H9 (cell line): Measurements from ENCODE around the gene METTL1. TPM values are rescaled to one million over a fixed set of nuclear protein-coding genes. Genes with fewer than 3 reads are reported as not detected.

Experiments
- DNase-seq: peaks from one replicate; pipeline ENCODE4 v3.0.0-alpha.2; 2017
- H2AFZ ChIP-seq: one replicate; pipeline ENCODE4 v1.6.1; 2013; ENCODE audit warnings: mild to moderate bottlenecking, low read length, control low read depth, moderate library complexity
- H2AK5ac ChIP-seq: 2 replicates; pipeline ENCODE4 v1.6.1; 2013; ENCODE audit warnings: low read length, control low read depth, mixed read lengths; ENCODE audit not compliant: insufficient read length
- H2BK120ac ChIP-seq: one replicate; pipeline ENCODE4 v1.6.1; 2013; ENCODE audit warnings: low read depth, mild to moderate bottlenecking, low read length, control low read depth, inconsistent platforms; ENCODE audit not compliant: poor library complexity, severe bottlenecking
- H2BK12ac ChIP-seq: 2 replicates; pipeline ENCODE4 v1.6.1; 2013; ENCODE audit warnings: low read length, control low read depth, mixed read lengths, low read depth; ENCODE audit not compliant: insufficient read length
- H2BK15ac ChIP-seq: 2 replicates; pipeline ENCODE4 v1.6.1; 2013; ENCODE audit warnings: low read depth, low read length, control low read depth
- H2BK20ac ChIP-seq: one replicate; pipeline ENCODE4 v1.6.1; 2013; ENCODE audit warnings: low read depth, mild to moderate bottlenecking, low read length, control low read depth, inconsistent platforms; ENCODE audit not compliant: poor library complexity, severe bottlenecking
- H2BK5ac ChIP-seq: 2 replicates; pipeline ENCODE4 v1.6.1; 2013; ENCODE audit warnings: low read length, control low read depth, mixed read lengths; ENCODE audit not compliant: insufficient read length
- H3K14ac ChIP-seq: 2 replicates; pipeline ENCODE4 v1.6.1; 2013; ENCODE audit warnings: low read length, control low read depth; ENCODE audit not compliant: insufficient read depth
- H3K18ac ChIP-seq: 2 replicates; pipeline ENCODE4 v1.6.1; 2013; ENCODE audit warnings: low read depth, mild to moderate bottlenecking, mixed read lengths, low read length, control low read depth; ENCODE audit not compliant: insufficient read length
- H3K23ac ChIP-seq: 2 replicates; pipeline ENCODE4 v1.6.1; 2013; ENCODE audit warnings: low read length, control low read depth, mixed read lengths, low read depth; ENCODE audit not compliant: insufficient read length
- H3K23me2 ChIP-seq: 2 replicates; pipeline ENCODE4 v1.6.1; 2013; ENCODE audit warnings: low read depth, mild to moderate bottlenecking, mixed read lengths, low read length, control low read depth; ENCODE audit not compliant: insufficient read length, poor library complexity, severe bottlenecking
- H3K27ac ChIP-seq: 2 replicates; pipeline ENCODE4 v1.5.1; 2013; ENCODE audit warnings: low read length, control low read depth, mixed read lengths, low read depth; ENCODE audit not compliant: insufficient read length
- H3K27me3 ChIP-seq: 2 replicates; pipeline ENCODE4 v1.6.1; 2013; ENCODE audit warnings: low read length, control low read depth, inconsistent platforms; ENCODE audit not compliant: insufficient read depth
- H3K4ac ChIP-seq: 2 replicates; pipeline ENCODE4 v1.6.1; 2013; ENCODE audit warnings: low read depth, mild to moderate bottlenecking, control low read depth, inconsistent platforms, low read length, moderate library complexity
- H3K4me1 ChIP-seq: 2 replicates; pipeline ENCODE4 v1.6.1; 2013; ENCODE audit warnings: low read length, control low read depth, inconsistent platforms; ENCODE audit not compliant: insufficient read depth
- H3K4me2 ChIP-seq: 2 replicates; pipeline ENCODE4 v1.6.1; 2013; ENCODE audit warnings: low read length, control low read depth, mixed read lengths; ENCODE audit not compliant: insufficient read length, insufficient read depth
- H3K56ac ChIP-seq: 2 replicates; pipeline ENCODE4 v1.6.1; 2013; ENCODE audit warnings: low read depth, mild to moderate bottlenecking, mixed read lengths, low read length, control low read depth; ENCODE audit not compliant: insufficient read length
- H3K79me1 ChIP-seq: 2 replicates; pipeline ENCODE4 v1.6.1; 2013; ENCODE audit warnings: low read depth, mild to moderate bottlenecking, moderate library complexity, low read length, control low read depth, inconsistent platforms; ENCODE audit not compliant: insufficient read depth, poor library complexity, severe bottlenecking
- H3K79me2 ChIP-seq: 2 replicates; pipeline ENCODE4 v1.6.1; 2013; ENCODE audit warnings: low read length, control low read depth, inconsistent platforms; ENCODE audit not compliant: insufficient read depth
- H3K9ac ChIP-seq: 2 replicates; pipeline ENCODE4 v1.6.1; 2013; ENCODE audit warnings: low read length, control low read depth, mixed read lengths; ENCODE audit not compliant: insufficient read length; ENCODE audit errors: extremely low read depth
- H3K9me3 ChIP-seq: one replicate; pipeline ENCODE4 v1.6.1; 2013; ENCODE audit warnings: low read depth, low read length, inconsistent platforms; ENCODE audit not compliant: control insufficient read depth
- H3T11ph ChIP-seq: one replicate; pipeline ENCODE4 v1.6.1; 2013; ENCODE audit warnings: mild to moderate bottlenecking, low read length, control low read depth, inconsistent platforms
- H4K20me1 ChIP-seq: one replicate; pipeline ENCODE4 v1.6.1; 2013; ENCODE audit not compliant: control insufficient read depth, insufficient read length, insufficient read depth
- H4K5ac ChIP-seq: 2 replicates; pipeline ENCODE4 v1.6.1; 2013; ENCODE audit warnings: low read depth, mild to moderate bottlenecking, mixed read lengths, low read length, control low read depth; ENCODE audit not compliant: insufficient read length
- H4K8ac ChIP-seq: replicated peaks from 2 replicates; pipeline ENCODE4 v1.6.1; 2013; ENCODE audit warnings: low read length, control low read depth, mixed read lengths, low read depth; ENCODE audit not compliant: insufficient read length
- H4K91ac ChIP-seq: 2 replicates; pipeline ENCODE4 v1.6.1; 2013; ENCODE audit warnings: low read depth, mild to moderate bottlenecking, moderate library complexity, mixed read lengths, low read length, control low read depth; ENCODE audit not compliant: insufficient read length
- H3K27ac Mint-ChIP-seq, 3 experiments: 2 replicates in 2 of 3; 3 replicates in 1 of 3; pipeline ENCODE4 v1.8.0; 2020 to 2021; ENCODE audit warnings: mixed read lengths in 3 of 3, mild to moderate bottlenecking in 1 of 3, moderate library complexity in 1 of 3
- H3K27me3 Mint-ChIP-seq: 2 replicates; pipeline ENCODE4 v1.8.0; 2021; ENCODE audit warnings: low read depth, mild to moderate bottlenecking, moderate library complexity, mixed read lengths
- H3K36me3 Mint-ChIP-seq, 3 experiments: 2 replicates in 2 of 3; 3 replicates in 1 of 3; pipeline ENCODE4 v1.8.0; 2020 to 2021; ENCODE audit warnings: low read depth in 3 of 3, mixed read lengths in 3 of 3; ENCODE audit not compliant: insufficient read depth in 1 of 3
- H3K4me1 Mint-ChIP-seq, 2 experiments: 2 replicates each; pipeline ENCODE4 v1.8.0; 2020; ENCODE audit warnings: mixed read lengths in 2 of 2
- H3K4me3 Mint-ChIP-seq, 2 experiments: 2 replicates in 1 of 2; 3 replicates in 1 of 2; pipeline ENCODE4 v1.8.0; 2020 to 2021; ENCODE audit warnings: mild to moderate bottlenecking in 2 of 2, mixed read lengths in 2 of 2, moderate library complexity in 1 of 2
- H3K9me3 Mint-ChIP-seq, 2 experiments: 2 replicates in 1 of 2; 3 replicates in 1 of 2; pipeline ENCODE4 v1.8.0; 2020; ENCODE audit warnings: mild to moderate bottlenecking in 2 of 2, mixed read lengths in 2 of 2, moderate library complexity in 1 of 2
- CTCF ChIP-seq: fragments of 200-600 bp; sonication (generic); conservative IDR thresholded peaks from 3 replicates; pipeline ENCODE4 v1.8.0; 2021; ENCODE audit warnings: antibody characterized with exemption, mild to moderate bottlenecking
- WGBS: extraction: QIAGEN DNeasy Blood & Tissue Kit; methylation state at CpG from one replicate; pipeline ENCODE4 v1.1.7; 2013; ENCODE audit warnings: missing lambda C conversion rate, low lambda C conversion rate, mixed read lengths; ENCODE audit not compliant: insufficient read length; ENCODE audit errors: extremely low coverage; 5-methylcytosine and 5-hydroxymethylcytosine counted together
- total RNA-seq: library from RNA; stranded (reverse); gene quantifications from 2 replicates; pipeline ENCODE4 v1.2.1, GENCODE V29; 2021

Gene METTL1
- total RNA-seq, 1 experiment from 2014 or later: 58.4 TPM

- Histone ChIP-seq H3K4ac (no peak within 1 kb of the TSS), H2BK120ac (no peak within 1 kb of the TSS), H2BK5ac (no peak within 1 kb of the TSS), H2AK5ac (no peak within 1 kb of the TSS), H3K9me3 (no peaks in the 10 kb centered on the region), H2AFZ (no peak within 1 kb of the TSS), H3K14ac (peak within 1 kb of the TSS; percentile 75; the same call in 1 of the 2 replicates), H3K4me2 (peak within 1 kb of the TSS; percentile 70), H4K5ac (no peak within 1 kb of the TSS), H3K4me1 (peaks cover 2% of the 10 kb centered on the region; the same call in 1 of the 2 replicates), H3K27me3 (peaks cover 15% of the 10 kb centered on the region), H3K79me2 (no peaks in the 10 kb centered on the region), H4K20me1 (no peaks in the 10 kb centered on the region), H3K9ac (peak within 1 kb of the TSS; percentile 53), H4K91ac (no peak within 1 kb of the TSS), H3K18ac (peak within 1 kb of the TSS; percentile 86), H3K79me1 (no peaks in the 10 kb centered on the region), H2BK12ac (no peak within 1 kb of the TSS), H3K23me2 (peaks cover 4% of the 10 kb centered on the region), H3K23ac (no peak within 1 kb of the TSS), H4K8ac (no peak within 1 kb of the TSS), H2BK15ac (no peak within 1 kb of the TSS), H3T11ph (no peak within 1 kb of the TSS), H3K56ac (no peak within 1 kb of the TSS), H3K27ac (peak within 1 kb of the TSS; percentile 4), H2BK20ac (no peak within 1 kb of the TSS)
- peaks cover 35% of the 10 kb centered on the region for H3K27me3 Mint-ChIP-seq
- H3K4me1 Mint-ChIP-seq: peaks cover 11 to 14% of the 10 kb centered on the region in 2 experiments
- WGBS: no CpG with 5 or more reads among the region's 29 CpGs
- TF ChIP-seq CTCF: no peak
- H3K36me3 Mint-ChIP-seq: peaks cover 15 to 43% (median 39%) of the 10 kb centered on the region in 3 experiments; a peak in 6 of 7 replicates
- DNase-seq: peak; percentile 98
- H3K4me3 Mint-ChIP-seq: peak within 1 kb of the TSS; percentile 86 to 92
- H3K9me3 Mint-ChIP-seq: no peaks in the 10 kb centered on the region
- H3K27ac Mint-ChIP-seq: peak within 1 kb of the TSS; percentile 97 to 99 (median 99)
Observed at GRCh38 chr12:57744777-57745484, 27.0 kb downstream of the METTL1 start, which contains the start of gene TSPAN31. Gene TSPAN31, plus strand, starts transcription at chr12:57745039. Its CDS starts 116 bp downstream, at chr12:57745155.
